C4-2B (cell line): ENCODE data around the gene PRDX5.

Experiments
- CTCF ChIP-seq: fragments of 450-650 bp; conservative IDR thresholded peaks from 2 replicates; pipeline ENCODE4 v1.5.1; 2017; ENCODE audit warnings: mild to moderate bottlenecking
- ZFX ChIP-seq: fragments of 450-650 bp; IDR thresholded peaks from 2 replicates; pipeline ENCODE4 v1.6.1; 2017

GRCh38 chr11:64333556-64333955 lies 15.6 kb downstream of the PRDX5 start:
- TF ChIP-seq ZFX: no peak
- TF ChIP-seq CTCF: no peak
